Activated naive CD8-positive, alpha-beta T cell treated with anti-CD3 and anti-CD28 coated beads, Interleukin-2, amount 50 U/mL, for 24 hours (primary cell): ENCODE measurements around the gene USP6.

Experiments used
- ATAC-seq: fragments of 150-1000 bp; cut with Tn5 transposase; one replicate; pipeline ENCODE4 v1.10.0; 2021
- DNase-seq: peaks from one replicate; pipeline ENCODE4 v3.0.0; 2021
- H3K27ac Mint-ChIP-seq: one replicate; pipeline ENCODE4 v1.8.0; 2021; ENCODE audit warnings: mild to moderate bottlenecking, mixed read lengths
- H3K27me3 Mint-ChIP-seq: one replicate; pipeline ENCODE4 v1.8.0; 2021; ENCODE audit warnings: mixed read lengths
- H3K36me3 Mint-ChIP-seq: one replicate; pipeline ENCODE4 v1.8.0; 2021; ENCODE audit warnings: low read depth, mixed read lengths
- H3K4me1 Mint-ChIP-seq: one replicate; pipeline ENCODE4 v1.8.0; 2021; ENCODE audit warnings: mixed read lengths
- H3K4me3 Mint-ChIP-seq: one replicate; pipeline ENCODE4 v1.8.0; 2021; ENCODE audit warnings: mild to moderate bottlenecking, moderate library complexity, mixed read lengths
- H3K9me3 Mint-ChIP-seq: one replicate; pipeline ENCODE4 v1.8.0; 2021; ENCODE audit warnings: mixed read lengths

Gene USP6

GRCh38 chr17:5182597-5183409 lies 67.0 kb downstream of the USP6 start:
- H3K4me1 Mint-ChIP-seq: no peaks in the 10 kb centered on the region
- peaks cover 70% of the 10 kb centered on the region for H3K9me3 Mint-ChIP-seq
- DNase-seq: no peak
- peaks cover 92% of the 10 kb centered on the region for H3K36me3 Mint-ChIP-seq
- no peak overlapping the region for H3K4me3 Mint-ChIP-seq
- no peak for ATAC-seq
- no peak overlapping the region for H3K27ac Mint-ChIP-seq
- no peaks in the 10 kb centered on the region for H3K27me3 Mint-ChIP-seq

GRCh38 chr17:5183410-5183793 lies 67.6 kb downstream of the USP6 start:
- Mint-ChIP-seq H3K27ac (no peak overlapping the region), H3K9me3 (peaks cover 74% of the 10 kb centered on the region), H3K4me1 (no peaks in the 10 kb centered on the region), H3K4me3 (no peak overlapping the region), H3K36me3 (peaks cover 94% of the 10 kb centered on the region), H3K27me3 (no peaks in the 10 kb centered on the region)
- ATAC-seq (no peak), DNase-seq (no peak)

- Mint-ChIP-seq H3K27me3 (no peaks in the 10 kb centered on the region), H3K4me3 (no peak overlapping the region), H3K9me3 (peaks cover 72% of the 10 kb centered on the region), H3K36me3 (peaks cover 93% of the 10 kb centered on the region), H3K27ac (no peak overlapping the region), H3K4me1 (no peaks in the 10 kb centered on the region)
- ATAC-seq (no peak), DNase-seq (no peak)
Observed at GRCh38 chr17:5184288-5184687, 68.5 kb downstream of the USP6 start.

GRCh38 chr17:5191541-5192417 lies 75.9 kb downstream of the USP6 start, which contains the start of gene ZNF594:
Gene ZNF594, minus strand, starts transcription at chr17:5191868. Its CDS starts 7,612 bp downstream, at chr17:5184256.
- Mint-ChIP-seq H3K27me3 (no peaks in the 10 kb centered on the region), H3K9me3 (peaks cover 26% of the 10 kb centered on the region), H3K36me3 (peaks cover 41% of the 10 kb centered on the region), H3K4me1 (peaks cover 35% of the 10 kb centered on the region), H3K4me3 (peak within 1 kb of the TSS; percentile 94), H3K27ac (peak within 1 kb of the TSS; percentile 84)
- ATAC-seq (peak; percentile 100), DNase-seq (peak; percentile 99)

- ATAC-seq (no peak), DNase-seq (no peak)
- Mint-ChIP-seq H3K4me3 (no peak overlapping the region), H3K9me3 (peaks cover 11% of the 10 kb centered on the region), H3K36me3 (peaks cover 20% of the 10 kb centered on the region), H3K27me3 (no peaks in the 10 kb centered on the region), H3K27ac (no peak overlapping the region), H3K4me1 (peaks cover 45% of the 10 kb centered on the region)
Observed at GRCh38 chr17:5194346-5194745, 78.5 kb downstream of the USP6 start.

GRCh38 chr17:5198472-5198871 lies 82.6 kb downstream of the USP6 start:
- no peak overlapping the region for H3K27ac Mint-ChIP-seq
- DNase-seq: no peak
- H3K4me1 Mint-ChIP-seq: peaks cover 12% of the 10 kb centered on the region
- H3K36me3 Mint-ChIP-seq: no peaks in the 10 kb centered on the region
- ATAC-seq: no peak
- no peaks in the 10 kb centered on the region for H3K27me3 Mint-ChIP-seq
- no peaks in the 10 kb centered on the region for H3K9me3 Mint-ChIP-seq
- H3K4me3 Mint-ChIP-seq: no peak overlapping the region

- ATAC-seq (no peak), DNase-seq (no peak)
- Mint-ChIP-seq H3K27ac (no peak overlapping the region), H3K4me3 (no peak overlapping the region), H3K4me1 (peaks cover 19% of the 10 kb centered on the region), H3K9me3 (no peaks in the 10 kb centered on the region), H3K27me3 (no peaks in the 10 kb centered on the region), H3K36me3 (peaks cover 2% of the 10 kb centered on the region)
Observed at GRCh38 chr17:5200360-5200759, 84.5 kb downstream of the USP6 start.

GRCh38 chr17:5201011-5201410 lies 85.2 kb downstream of the USP6 start:
- no peak for ATAC-seq
- Mint-ChIP-seq H3K4me1 (peaks cover 16% of the 10 kb centered on the region), H3K27ac (no peak overlapping the region), H3K9me3 (no peaks in the 10 kb centered on the region), H3K27me3 (no peaks in the 10 kb centered on the region), H3K36me3 (peaks cover 2% of the 10 kb centered on the region), H3K4me3 (no peak overlapping the region)
- DNase-seq: no peak

- H3K4me1 Mint-ChIP-seq: peaks cover 10% of the 10 kb centered on the region
- H3K36me3 Mint-ChIP-seq: peaks cover 3% of the 10 kb centered on the region
- DNase-seq (no peak), ATAC-seq (no peak)
- H3K27ac Mint-ChIP-seq: no peak overlapping the region
- H3K4me3 Mint-ChIP-seq: no peak overlapping the region
- no peaks in the 10 kb centered on the region for H3K27me3 Mint-ChIP-seq
- no peaks in the 10 kb centered on the region for H3K9me3 Mint-ChIP-seq
Observed at GRCh38 chr17:5203178-5203907, 87.5 kb downstream of the USP6 start.

GRCh38 chr17:5203908-5204294 lies 88.1 kb downstream of the USP6 start:
- ATAC-seq: no peak
- H3K4me3 Mint-ChIP-seq: no peak overlapping the region

GRCh38 chr17:5209396-5209795 lies 93.6 kb downstream of the USP6 start:
- H3K36me3 Mint-ChIP-seq: peaks cover 4% of the 10 kb centered on the region
- DNase-seq (no peak), ATAC-seq (no peak)
- no peaks in the 10 kb centered on the region for H3K27me3 Mint-ChIP-seq
- H3K27ac Mint-ChIP-seq: no peak overlapping the region
- peaks cover 26% of the 10 kb centered on the region for H3K4me1 Mint-ChIP-seq
- H3K4me3 Mint-ChIP-seq: no peak overlapping the region
- H3K9me3 Mint-ChIP-seq: no peaks in the 10 kb centered on the region

More at GRCh38 chr17:5203908-5204294, 88.1 kb downstream of the USP6 start:
- Mint-ChIP-seq H3K4me1 (peaks cover 9% of the 10 kb centered on the region), H3K27ac (no peak overlapping the region), H3K36me3 (peaks cover 3% of the 10 kb centered on the region), H3K27me3 (no peaks in the 10 kb centered on the region), H3K9me3 (no peaks in the 10 kb centered on the region)
- DNase-seq: no peak

- Mint-ChIP-seq H3K36me3 (peaks cover 8% of the 10 kb centered on the region), H3K4me3 (no peak overlapping the region), H3K27me3 (no peaks in the 10 kb centered on the region), H3K27ac (peak overlapping the region; percentile 52), H3K9me3 (no peaks in the 10 kb centered on the region), H3K4me1 (peaks cover 26% of the 10 kb centered on the region)
- DNase-seq (no peak), ATAC-seq (no peak)
Observed at GRCh38 chr17:5210091-5210490, 94.3 kb downstream of the USP6 start.

GRCh38 chr17:5210614-5211252 lies 94.9 kb downstream of the USP6 start:
- Mint-ChIP-seq H3K4me1 (peaks cover 26% of the 10 kb centered on the region), H3K27ac (peak overlapping the region; percentile 59), H3K4me3 (no peak overlapping the region), H3K27me3 (no peaks in the 10 kb centered on the region), H3K36me3 (peaks cover 8% of the 10 kb centered on the region), H3K9me3 (no peaks in the 10 kb centered on the region)
- ATAC-seq (peak; percentile 66), DNase-seq (no peak)

- Mint-ChIP-seq H3K36me3 (peaks cover 8% of the 10 kb centered on the region), H3K4me3 (no peak overlapping the region), H3K4me1 (peaks cover 26% of the 10 kb centered on the region), H3K9me3 (no peaks in the 10 kb centered on the region), H3K27me3 (no peaks in the 10 kb centered on the region), H3K27ac (peak overlapping the region; percentile 59)
- ATAC-seq: no peak
- DNase-seq: no peak
Observed at GRCh38 chr17:5211458-5211857, 95.6 kb downstream of the USP6 start.
